OCI-LY1 (cell line): ENCODE data around the gene CUX1.

Source experiments
- H2AFZ ChIP-seq: fragments of 200-600 bp; sonication (generic), shearing (Covaris generic); 2 replicates; pipeline ENCODE4 v1.6.0; 2014; ENCODE audit warnings: antibody characterized with exemption, mild to moderate bottlenecking, low read length
- H3F3A ChIP-seq: fragments of 200-600 bp; sonication (generic), shearing (Covaris generic); 2 replicates; pipeline ENCODE4 v1.6.0; 2014; ENCODE audit warnings: mild to moderate bottlenecking, antibody characterized with exemption, low read length, moderate library complexity; ENCODE audit not compliant: insufficient read depth
- H3K27ac ChIP-seq: fragments of 200-600 bp; sonication (generic); 2 replicates; pipeline ENCODE4 v1.5.1; 2014; ENCODE audit warnings: low read length, mixed run types, mild to moderate bottlenecking, low read depth; ENCODE audit not compliant: poor library complexity, severe bottlenecking
- H3K27me3 ChIP-seq: fragments of 200-600 bp; sonication (generic); 2 replicates; pipeline ENCODE4 v1.6.0; 2014; ENCODE audit warnings: antibody characterized with exemption, mild to moderate bottlenecking, low read length, moderate library complexity; ENCODE audit not compliant: insufficient read depth
- H3K36me3 ChIP-seq: fragments of 200-600 bp; sonication (generic); 2 replicates; pipeline ENCODE4 v1.6.1; 2014; ENCODE audit warnings: mild to moderate bottlenecking, antibody characterized with exemption, low read length, moderate library complexity, mixed read lengths; ENCODE audit not compliant: insufficient read depth
- H3K4me1 ChIP-seq: fragments of 200-600 bp; sonication (generic); 2 replicates; pipeline ENCODE4 v1.5.1; 2014; ENCODE audit warnings: mild to moderate bottlenecking, low read length, moderate library complexity; ENCODE audit not compliant: insufficient read depth, severe bottlenecking
- H3K4me2 ChIP-seq: fragments of 200-600 bp; sonication (generic), shearing (Covaris generic); 2 replicates; pipeline ENCODE4 v1.6.1; 2014; ENCODE audit warnings: low read length
- H3K4me3 ChIP-seq: fragments of 200-600 bp; sonication (generic); 2 replicates; pipeline ENCODE4 v1.5.1; 2014; ENCODE audit warnings: low read length, low read depth, mild to moderate bottlenecking, mixed read lengths; ENCODE audit not compliant: poor library complexity, severe bottlenecking
- H3K79me2 ChIP-seq: fragments of 200-600 bp; shearing (Covaris generic); 2 replicates; pipeline ENCODE4 v1.6.1; 2016; ENCODE audit warnings: mixed run types, low read length, mixed read lengths; ENCODE audit not compliant: insufficient read depth
- H3K9ac ChIP-seq: fragments of 200-600 bp; sonication (generic), shearing (Covaris generic); 2 replicates; pipeline ENCODE4 v1.6.1; 2014; ENCODE audit warnings: mild to moderate bottlenecking, low read length, mixed read lengths
- H3K9me2 ChIP-seq: fragments of 200-600 bp; sonication (generic), shearing (Covaris generic); 2 replicates; pipeline ENCODE4 v1.6.1; 2014; ENCODE audit warnings: low read depth, mild to moderate bottlenecking, low read length, mixed read lengths
- H3K9me3 ChIP-seq: fragments of 200-600 bp; shearing (Covaris generic); 2 replicates; pipeline ENCODE4 v1.6.1; 2014; ENCODE audit warnings: low read length, mixed read lengths
- H4K20me1 ChIP-seq: fragments of 200-600 bp; sonication (generic), shearing (Covaris generic); 2 replicates; pipeline ENCODE4 v1.6.0; 2016; ENCODE audit warnings: mild to moderate bottlenecking, low read length; ENCODE audit not compliant: insufficient read depth
- EZH2 ChIP-seq: fragments of 200-600 bp; sonication (generic), shearing (Covaris generic); IDR thresholded peaks from 2 replicates; pipeline ENCODE4 v1.8.0; 2017; ENCODE audit warnings: borderline replicate concordance, mixed run types, mild to moderate bottlenecking, antibody characterized with exemption, low read length, moderate library complexity, mixed read lengths
- TF ChIP-seq, protein P1 (sequence below): fragments of 200-600 bp; sonication (generic), shearing (Covaris generic); IDR thresholded peaks from 2 replicates; pipeline ENCODE4 v1.5.1; 2017; ENCODE audit warnings: mild to moderate bottlenecking, antibody characterized with exemption, low read length, moderate library complexity, mixed read lengths

Gene CUX1

DNA sequence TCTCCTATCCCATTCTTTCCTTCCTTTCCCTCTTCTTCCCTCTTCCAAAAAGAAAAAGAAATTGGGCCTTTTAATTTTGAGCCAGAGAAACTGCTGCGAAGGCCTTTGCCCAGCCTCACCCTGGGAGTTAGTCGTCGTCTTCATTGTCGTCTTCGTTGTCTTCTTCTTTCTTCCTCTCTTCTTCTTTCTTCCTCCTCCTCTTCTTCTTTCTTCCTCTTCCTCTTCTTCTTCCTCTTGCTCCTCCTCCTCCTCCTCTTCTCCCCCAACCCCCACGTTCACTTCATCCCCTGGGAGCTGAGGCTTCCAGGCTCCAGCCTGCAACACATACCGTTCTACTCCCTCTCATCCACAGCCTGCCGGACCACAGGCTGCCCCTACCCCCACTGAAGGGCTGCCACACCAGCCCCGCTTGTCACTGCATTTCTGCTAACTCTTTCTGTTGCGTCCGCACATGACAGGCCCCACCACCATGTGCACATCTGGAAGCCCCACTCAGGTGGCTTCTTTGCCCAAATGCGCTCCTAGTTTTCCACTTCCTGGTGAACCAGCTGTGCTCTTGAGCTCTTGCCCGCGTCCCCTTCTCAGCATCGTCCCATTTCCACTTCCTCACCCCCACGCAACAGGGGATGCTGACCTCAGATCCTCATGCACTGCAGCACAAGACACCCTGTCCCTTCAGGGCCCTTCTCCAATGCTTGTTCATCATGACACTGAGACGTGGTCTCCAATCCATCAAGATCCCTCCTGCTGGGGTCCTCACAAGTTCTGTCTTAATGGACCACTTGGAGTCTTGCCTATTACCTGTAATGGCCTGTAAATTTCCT is 374.3 kb downstream of the CUX1 start:
- peaks cover 94% of the 10 kb centered on the region for H3K36me3 ChIP-seq
- H4K20me1 ChIP-seq: no peaks in the 10 kb centered on the region
- no peaks in the 10 kb centered on the region for H3K9me3 ChIP-seq
- TF ChIP-seq, protein P1, sequence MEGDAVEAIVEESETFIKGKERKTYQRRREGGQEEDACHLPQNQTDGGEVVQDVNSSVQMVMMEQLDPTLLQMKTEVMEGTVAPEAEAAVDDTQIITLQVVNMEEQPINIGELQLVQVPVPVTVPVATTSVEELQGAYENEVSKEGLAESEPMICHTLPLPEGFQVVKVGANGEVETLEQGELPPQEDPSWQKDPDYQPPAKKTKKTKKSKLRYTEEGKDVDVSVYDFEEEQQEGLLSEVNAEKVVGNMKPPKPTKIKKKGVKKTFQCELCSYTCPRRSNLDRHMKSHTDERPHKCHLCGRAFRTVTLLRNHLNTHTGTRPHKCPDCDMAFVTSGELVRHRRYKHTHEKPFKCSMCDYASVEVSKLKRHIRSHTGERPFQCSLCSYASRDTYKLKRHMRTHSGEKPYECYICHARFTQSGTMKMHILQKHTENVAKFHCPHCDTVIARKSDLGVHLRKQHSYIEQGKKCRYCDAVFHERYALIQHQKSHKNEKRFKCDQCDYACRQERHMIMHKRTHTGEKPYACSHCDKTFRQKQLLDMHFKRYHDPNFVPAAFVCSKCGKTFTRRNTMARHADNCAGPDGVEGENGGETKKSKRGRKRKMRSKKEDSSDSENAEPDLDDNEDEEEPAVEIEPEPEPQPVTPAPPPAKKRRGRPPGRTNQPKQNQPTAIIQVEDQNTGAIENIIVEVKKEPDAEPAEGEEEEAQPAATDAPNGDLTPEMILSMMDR: no peak
- TF ChIP-seq EZH2: no peak
- H3K79me2 ChIP-seq: no peaks in the 10 kb centered on the region
- H3K27ac ChIP-seq: no peak overlapping the region
- H3K27me3 ChIP-seq: no peaks in the 10 kb centered on the region
- no peak overlapping the region for H3K4me2 ChIP-seq
- no peak overlapping the region for H2AFZ ChIP-seq
- no peaks in the 10 kb centered on the region for H3K4me1 ChIP-seq
- H3K9ac ChIP-seq: no peak overlapping the region
- no peak overlapping the region for H3K4me3 ChIP-seq
- H3K9me2 ChIP-seq: no peaks in the 10 kb centered on the region
- no peaks in the 10 kb centered on the region for H3F3A ChIP-seq

DNA sequence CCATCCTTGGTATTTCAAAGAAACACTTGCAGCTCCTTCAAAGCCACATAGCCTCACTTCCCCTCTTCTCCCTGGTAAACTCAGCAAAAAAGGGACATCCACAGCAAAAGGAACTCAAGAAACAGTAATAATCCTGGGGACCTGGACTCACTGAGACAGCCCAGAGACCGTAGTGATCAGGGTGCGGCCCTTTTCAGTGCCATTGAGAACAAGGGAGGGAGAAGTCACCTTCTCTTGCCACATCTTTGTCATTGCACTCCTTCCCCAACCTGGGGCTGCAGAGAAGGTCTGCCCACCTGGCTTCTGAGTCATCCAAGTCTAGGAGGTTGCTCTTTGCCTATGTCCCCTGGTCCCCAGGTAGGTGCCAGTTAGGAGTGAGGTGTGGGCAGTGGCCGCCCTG is 375.4 kb downstream of the CUX1 start:
- Histone ChIP-seq H3K4me2 (no peak overlapping the region), H3K4me1 (no peaks in the 10 kb centered on the region), H3K4me3 (no peak overlapping the region), H3K27ac (no peak overlapping the region), H3K9me2 (no peaks in the 10 kb centered on the region), H3K9me3 (no peaks in the 10 kb centered on the region), H4K20me1 (no peaks in the 10 kb centered on the region), H3K27me3 (no peaks in the 10 kb centered on the region), H3K9ac (no peak overlapping the region), H3K79me2 (no peaks in the 10 kb centered on the region), H3K36me3 (peaks cover 94% of the 10 kb centered on the region), H3F3A (no peaks in the 10 kb centered on the region), H2AFZ (no peak overlapping the region)
- TF ChIP-seq, protein P1: no peak
- no peak for TF ChIP-seq EZH2

DNA sequence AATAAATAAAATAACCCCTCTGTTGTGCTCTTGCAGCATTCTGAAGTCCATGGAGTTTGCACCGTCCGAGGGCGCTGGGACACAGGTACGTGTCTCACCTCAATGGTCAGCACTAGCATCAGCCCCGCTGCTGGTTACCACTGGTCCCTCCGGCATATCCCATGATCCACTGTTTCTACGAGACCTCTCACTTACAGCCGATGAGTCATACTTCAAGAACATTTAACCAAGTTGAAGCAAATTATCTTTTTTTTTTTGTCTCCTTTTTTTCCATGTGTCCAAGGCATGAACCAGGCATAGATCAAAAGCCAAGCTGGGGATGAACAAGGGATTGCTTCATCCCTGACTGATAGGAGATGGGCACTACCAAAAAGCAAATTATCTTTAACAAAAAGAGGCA is 376.4 kb downstream of the CUX1 start:
- H3K9ac ChIP-seq: no peak overlapping the region
- no peaks in the 10 kb centered on the region for H4K20me1 ChIP-seq
- H3K4me3 ChIP-seq: no peak overlapping the region
- H3K4me2 ChIP-seq: no peak overlapping the region
- no peaks in the 10 kb centered on the region for H3K4me1 ChIP-seq
- peaks cover 99% of the 10 kb centered on the region for H3K36me3 ChIP-seq
- no peak overlapping the region for H3K27ac ChIP-seq
- no peaks in the 10 kb centered on the region for H3F3A ChIP-seq
- H3K27me3 ChIP-seq: no peaks in the 10 kb centered on the region
- no peaks in the 10 kb centered on the region for H3K79me2 ChIP-seq
- no peaks in the 10 kb centered on the region for H3K9me3 ChIP-seq
- no peak overlapping the region for H2AFZ ChIP-seq
- no peaks in the 10 kb centered on the region for H3K9me2 ChIP-seq
- TF ChIP-seq, protein P1: no peak
- no peak for TF ChIP-seq EZH2
